ENCODE measurements around the gene REG4.

- TF ChIP-seq CTCF (IDR thresholded peaks at IDR 0.05) (peak; percentile 50 to 89 (median 57)), POLR2A (IDR thresholded peaks at IDR 0.05) (no peak), POLR2AphosphoS5 (IDR thresholded peaks at IDR 0.05) (no peak), EP300 (IDR thresholded peaks at IDR 0.05) (no peak)
Observed at GRCh38 chr1:119808972-119809550, 2.2 kb downstream of the REG4 start.
